Erythroblast (primary cell): ENCODE measurements around the gene CMSS1.

Source experiments
- DNase-seq, 2 experiments: peaks; one replicate each; lab custom pipeline; 2025; lab: John Stamatoyannopoulos, UW
- GATA1 ChIP-seq: IDR thresholded peaks from 2 replicates; pipeline ENCODE4 v1.6.1; 2011; ENCODE audit warnings: low read depth, mild to moderate bottlenecking, control low read depth, low read length, moderate library complexity
- POLR2A ChIP-seq: IDR thresholded peaks from 2 replicates; pipeline ENCODE4 v1.6.1; 2011; ENCODE audit warnings: mild to moderate bottlenecking, low read length

The CMSS1 gene

DNA sequence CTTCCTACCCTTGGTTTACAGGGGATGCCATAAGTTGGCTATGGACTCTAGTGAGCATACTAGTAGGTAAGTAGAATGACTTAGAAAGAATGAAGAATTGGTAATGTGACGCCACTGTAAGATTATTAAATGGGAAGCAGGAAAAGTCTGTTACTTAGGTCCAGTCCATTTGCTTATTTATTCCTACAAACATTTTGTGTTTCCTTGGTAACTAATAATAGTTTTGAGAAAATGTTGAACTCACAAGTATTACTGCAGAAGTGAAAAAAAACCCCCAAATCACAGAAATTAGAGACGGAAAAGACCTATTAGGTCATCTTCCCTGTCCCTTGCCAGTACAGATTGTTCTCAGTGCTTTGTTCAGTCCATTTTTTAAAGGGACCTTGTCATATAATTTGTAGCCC lies 63.5 kb downstream of the CMSS1 start:
- TF ChIP-seq GATA1 = no peak
- no peak for TF ChIP-seq POLR2A
- no peak for DNase-seq

DNA sequence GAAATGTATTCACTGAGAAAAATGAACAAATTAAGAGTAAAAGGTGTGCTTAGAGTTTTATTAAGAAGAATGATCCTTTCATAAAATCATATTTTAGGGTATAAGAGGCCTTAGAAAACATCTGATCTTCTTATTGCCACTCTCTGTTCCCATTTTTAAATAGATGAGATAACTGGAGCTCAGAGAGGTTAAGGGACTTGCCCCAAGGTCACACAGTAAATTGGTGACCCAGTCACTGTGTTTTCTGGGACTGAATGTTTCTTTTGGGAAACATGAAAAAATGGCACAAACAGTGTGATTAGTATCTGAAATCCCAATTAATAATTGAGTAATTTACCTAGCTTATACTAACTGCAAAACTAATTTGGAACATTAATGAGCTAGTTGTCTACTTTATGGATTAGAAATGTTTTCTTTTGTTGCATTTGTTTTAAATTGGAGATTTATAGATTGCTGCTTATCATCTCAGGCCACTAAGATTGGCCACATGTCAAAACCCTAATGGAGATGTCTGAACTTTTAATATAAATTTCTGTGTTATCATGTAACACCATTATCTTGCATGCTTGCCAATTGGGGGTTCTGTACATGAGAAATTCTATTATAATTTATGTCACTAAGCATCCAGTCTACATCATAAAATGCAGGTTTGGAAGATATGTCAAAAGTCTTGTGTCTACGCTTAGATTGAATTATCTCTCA lies 64.9 kb downstream of the CMSS1 start:
- no peak for TF ChIP-seq POLR2A
- TF ChIP-seq GATA1 = no peak
- peak; percentile 21 to 75 for DNase-seq

DNA sequence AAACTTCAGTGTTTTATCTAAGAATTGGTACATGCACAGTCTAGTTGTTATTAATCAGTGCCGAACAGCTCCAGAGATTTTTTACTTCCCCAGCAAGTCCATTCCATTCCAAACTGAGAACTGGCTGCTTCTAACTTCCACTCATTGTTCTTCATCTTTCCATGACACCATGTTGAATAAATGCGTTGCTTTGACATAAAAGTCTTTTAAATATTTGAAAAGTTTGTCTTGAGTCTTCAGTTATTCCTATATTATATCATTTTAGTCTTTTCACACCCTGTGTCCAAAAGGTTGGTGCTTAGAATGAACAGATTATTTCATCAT lies 65.4 kb downstream of the CMSS1 start:
- peak in 1 of 2 experiments; percentile 21 for DNase-seq
- TF ChIP-seq GATA1 (no peak), POLR2A (no peak)

DNA sequence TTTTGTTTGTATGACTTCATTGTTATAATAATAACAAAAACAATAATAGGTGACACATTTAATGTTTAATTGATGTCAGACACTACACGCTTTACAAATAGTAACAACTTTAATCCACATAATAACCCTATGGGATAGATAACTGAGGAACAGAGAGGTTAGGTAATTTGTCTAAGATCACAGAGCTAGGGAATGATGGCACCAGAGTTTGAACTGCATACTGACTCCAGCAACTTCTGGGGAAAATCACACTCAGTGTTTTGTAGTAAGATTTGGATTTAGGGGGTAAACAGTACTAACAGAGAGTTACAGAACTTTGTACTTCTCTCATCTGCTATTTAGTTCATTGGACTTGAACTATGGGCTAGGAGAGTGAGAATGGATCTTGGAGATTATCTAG lies 66.0 kb downstream of the CMSS1 start:
- DNase-seq = no peak
- no peak for TF ChIP-seq GATA1
- TF ChIP-seq POLR2A = no peak

DNA sequence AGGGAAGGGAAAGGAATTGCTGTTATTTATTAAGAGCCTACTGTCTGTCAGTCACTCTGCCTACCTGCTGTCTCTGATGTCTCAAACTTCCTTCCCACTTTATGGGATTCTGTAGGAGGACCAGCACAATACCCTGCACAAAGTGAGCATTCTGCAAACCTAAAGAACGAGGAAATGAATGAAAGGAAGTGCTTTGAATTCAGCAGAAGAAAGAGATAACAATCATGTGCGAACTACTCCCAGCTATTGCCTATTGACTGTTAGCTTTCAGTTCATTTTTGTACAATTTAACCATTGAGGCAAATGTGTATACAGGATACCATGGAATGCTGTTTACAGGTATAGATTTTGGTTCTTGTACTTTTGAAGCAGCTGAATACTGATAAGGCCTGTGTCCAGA lies 66.8 kb downstream of the CMSS1 start:
- no peak for DNase-seq
- TF ChIP-seq POLR2A (no peak), GATA1 (no peak)

DNA sequence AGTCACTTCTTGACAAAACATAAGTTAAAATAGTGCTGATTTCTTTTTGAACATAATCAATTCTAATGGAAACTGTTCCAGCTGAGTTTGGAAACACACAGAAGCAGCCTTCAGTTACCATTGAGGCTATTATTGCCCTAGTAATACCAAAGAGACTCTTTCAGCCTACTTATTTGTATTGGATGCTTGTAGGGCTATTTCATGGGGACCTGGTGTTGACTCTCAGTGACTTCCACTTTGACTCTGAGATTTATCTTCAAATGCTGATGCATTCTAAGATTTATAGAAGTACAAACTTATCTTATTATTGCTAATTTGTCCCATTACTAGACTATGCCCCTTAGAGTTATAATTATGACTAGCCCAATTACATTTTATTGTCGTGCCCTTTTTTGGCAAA lies 67.4 kb downstream of the CMSS1 start:
- TF ChIP-seq POLR2A (no peak), GATA1 (no peak)
- no peak for DNase-seq

DNA sequence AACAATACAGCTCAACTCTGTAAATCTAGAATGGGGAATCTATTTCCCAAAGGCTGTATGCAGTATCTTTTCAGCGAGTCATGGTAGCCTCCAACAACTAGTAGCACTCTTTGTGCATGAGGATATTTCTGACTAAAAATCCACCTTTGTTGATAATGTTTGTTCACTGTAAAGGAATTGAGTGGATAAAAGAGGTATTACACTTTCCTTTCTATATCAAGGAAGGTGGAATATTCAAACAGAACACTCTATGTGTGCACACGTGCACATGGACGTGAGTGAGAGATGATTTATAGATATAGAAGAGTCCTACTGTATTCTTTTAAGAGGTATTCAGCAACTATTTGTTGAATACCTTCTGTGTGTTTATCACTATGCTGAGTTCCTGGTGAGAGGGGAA lies 68.2 kb downstream of the CMSS1 start:
- TF ChIP-seq POLR2A (no peak), GATA1 (no peak)
- no peak for DNase-seq

DNA sequence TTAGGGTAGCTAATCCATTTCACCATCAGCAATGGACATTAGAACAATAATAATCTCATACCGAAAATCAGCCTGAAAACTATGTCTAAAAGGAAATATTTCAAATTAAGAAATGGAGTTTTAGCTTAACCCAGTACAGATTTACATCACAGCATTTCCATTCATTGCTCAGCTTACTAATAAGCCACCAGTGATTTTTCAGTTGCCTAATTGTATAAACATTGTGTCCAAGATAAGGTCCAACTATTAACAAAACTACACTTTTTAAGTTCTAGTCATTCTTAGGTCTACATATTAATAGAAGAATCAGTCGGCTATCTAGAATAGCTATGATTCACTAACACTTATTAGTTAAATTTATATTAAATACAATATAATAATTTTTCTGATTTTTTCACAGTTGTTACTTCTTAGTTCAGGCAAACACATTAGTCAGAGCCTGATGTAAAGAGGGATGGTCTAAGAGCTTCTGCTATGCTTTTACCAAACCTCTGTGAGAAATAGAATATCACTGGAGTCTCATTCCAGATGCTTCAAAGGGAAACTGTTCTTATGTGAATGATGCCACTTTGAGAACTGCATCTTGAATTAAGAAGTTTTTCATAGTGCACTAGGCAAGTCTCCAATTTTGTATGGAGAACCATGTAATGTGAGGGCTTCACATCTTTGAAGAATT lies 74.1 kb downstream of the CMSS1 start:
- TF ChIP-seq GATA1 = no peak
- TF ChIP-seq POLR2A = no peak
- DNase-seq = no peak

DNA sequence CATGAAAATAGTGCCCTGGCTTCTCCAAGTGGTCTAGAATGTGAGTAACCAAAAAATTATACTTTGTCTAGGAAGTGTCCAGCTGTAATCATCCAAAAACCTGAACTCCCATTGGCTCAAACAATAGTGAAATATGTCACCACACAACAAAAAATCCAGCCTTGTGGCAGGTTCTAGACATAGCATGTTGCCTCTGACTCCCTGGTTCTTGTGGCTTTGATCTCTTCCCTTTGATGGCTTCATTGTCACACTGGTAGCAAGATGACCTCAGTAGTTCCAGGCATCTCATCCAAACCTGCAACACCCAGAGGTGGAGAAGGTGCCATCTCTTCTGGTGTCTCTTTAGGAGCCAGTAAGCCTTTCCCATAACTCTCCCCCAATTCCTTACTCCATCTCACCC lies 74.7 kb downstream of the CMSS1 start:
- TF ChIP-seq GATA1 (no peak), POLR2A (no peak)
- DNase-seq = no peak

DNA sequence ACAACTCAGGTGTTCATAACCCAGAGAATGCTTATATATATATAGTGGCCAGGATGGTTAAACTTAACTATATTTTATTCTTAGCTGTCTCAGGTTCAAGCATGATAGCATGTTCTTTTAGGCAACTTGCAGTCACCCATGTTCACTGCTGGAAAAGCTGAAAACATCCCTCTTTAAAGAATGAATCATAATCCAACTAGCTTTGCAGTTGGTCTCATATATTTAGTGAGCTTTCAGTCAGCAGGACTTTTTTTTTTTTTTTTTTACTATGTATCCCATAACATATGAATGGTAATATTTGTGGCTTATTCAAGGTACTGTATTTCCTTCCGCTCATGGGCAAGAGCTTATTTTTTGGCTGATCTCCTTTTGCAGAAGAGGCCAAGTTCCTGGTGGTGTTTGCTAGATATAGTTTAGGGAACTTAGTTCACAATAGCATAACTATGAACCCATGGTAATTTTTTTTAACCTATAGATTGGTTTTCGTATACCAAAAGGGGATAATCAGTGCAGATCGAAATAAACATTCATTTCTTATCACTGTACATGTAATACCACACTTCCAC lies 77.6 kb downstream of the CMSS1 start:
- no peak for TF ChIP-seq POLR2A
- no peak for TF ChIP-seq GATA1
- no peak for DNase-seq

DNA sequence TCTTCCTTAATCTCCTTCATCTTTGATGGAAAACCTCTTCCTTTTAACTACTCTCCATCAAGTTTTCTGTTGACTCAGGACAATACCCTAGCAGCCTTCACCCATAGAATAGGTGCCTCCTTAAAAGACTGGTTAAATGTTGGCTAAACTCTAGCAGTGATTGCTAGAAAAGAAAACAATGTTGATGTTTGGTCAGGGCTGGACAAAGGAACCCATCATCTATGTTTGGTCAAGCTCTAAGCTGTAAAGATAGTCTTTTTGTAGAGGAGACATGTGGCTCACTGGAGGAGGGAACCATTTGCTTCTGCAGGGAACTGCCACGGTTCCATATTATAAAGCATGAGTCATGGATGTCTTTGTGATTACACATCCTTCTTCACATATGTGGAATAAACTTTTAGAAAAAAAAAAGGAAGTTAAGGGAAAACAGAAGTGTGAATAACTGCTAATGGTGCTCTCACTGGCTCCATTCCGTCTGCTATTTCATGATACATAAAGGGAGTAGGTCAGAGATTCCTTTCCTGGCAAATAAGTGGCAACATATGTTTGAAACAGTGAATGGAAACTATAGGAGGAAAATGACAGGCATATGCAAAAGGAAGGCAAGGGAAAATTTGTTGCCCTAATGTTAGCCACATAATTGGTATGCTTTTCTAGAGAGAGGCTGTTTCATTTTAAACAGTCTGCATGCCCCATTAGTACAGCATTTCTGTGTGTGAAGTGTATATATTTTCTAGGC lies 78.2 kb downstream of the CMSS1 start:
- DNase-seq = peak in 1 of 2 experiments; percentile 6
- TF ChIP-seq GATA1 = no peak

DNA sequence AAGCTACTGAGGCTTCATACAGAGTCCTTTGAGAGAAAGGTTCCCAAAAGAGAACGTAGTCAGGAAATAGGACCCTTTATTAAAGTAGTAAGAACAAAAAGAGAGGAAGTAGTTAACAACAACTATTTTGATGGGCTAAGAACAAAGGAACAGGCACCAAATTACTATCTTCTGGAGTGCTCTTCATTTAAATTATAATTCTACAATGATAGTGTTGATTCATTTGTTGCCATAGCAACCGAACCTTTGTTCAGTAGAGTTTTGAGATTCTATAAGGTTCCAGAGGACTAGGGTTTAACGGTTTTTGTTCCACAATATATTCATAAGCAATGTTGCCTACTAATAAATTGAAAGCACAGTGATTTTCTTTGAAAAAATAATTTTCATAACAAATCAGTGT lies 78.8 kb downstream of the CMSS1 start:
- TF ChIP-seq POLR2A (no peak), GATA1 (no peak)
- no peak for DNase-seq

DNA sequence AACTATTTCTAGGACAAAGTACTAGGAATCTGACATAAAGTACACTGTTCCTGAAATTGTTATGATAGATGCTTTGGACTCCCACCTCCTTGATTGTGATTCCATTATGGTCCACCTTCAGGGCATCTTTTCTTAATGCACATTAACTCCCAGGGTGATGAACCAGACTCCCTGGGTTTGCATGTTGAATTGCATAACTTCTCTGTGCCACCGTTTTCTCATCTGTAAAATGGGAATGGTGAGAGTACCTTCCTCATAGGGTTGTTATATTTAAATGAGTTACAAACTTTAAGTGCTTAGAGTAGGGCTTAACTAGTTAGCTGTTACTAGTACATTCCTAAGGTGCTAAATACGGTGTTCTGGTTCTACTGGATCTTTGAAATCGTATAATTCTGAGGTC lies 81.9 kb downstream of the CMSS1 start:
- no peak for DNase-seq
- TF ChIP-seq POLR2A = no peak
- TF ChIP-seq GATA1 = no peak

DNA sequence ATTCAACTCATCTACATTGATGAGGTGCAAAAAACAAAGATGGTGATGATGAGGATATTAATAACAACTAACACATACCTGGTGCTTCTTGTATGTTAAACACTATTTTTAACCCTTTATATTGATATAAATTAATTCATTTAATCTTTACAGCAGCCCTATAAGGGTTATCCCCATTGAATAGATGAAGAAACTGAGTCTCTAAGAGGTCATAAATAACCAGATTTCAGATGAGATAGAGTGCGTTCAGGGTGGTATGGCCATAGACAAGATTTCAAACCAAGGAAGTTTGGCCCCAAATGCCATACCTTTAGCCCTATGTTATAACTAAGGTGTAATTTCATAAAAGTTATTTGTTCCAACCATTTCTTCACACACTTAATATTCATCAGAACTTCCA lies 82.6 kb downstream of the CMSS1 start:
- TF ChIP-seq POLR2A (no peak), GATA1 (no peak)
- no peak for DNase-seq
